Measurements from ENCODE around the gene RASGRF1. TPM values are rescaled to one million over a fixed set of nuclear protein-coding genes. Genes with fewer than 3 reads are reported as not detected.

Gene RASGRF1
- total and polyA plus RNA-seq, 5 experiments from 2014 or later = 0.14 TPM; not detected in 4

DNA sequence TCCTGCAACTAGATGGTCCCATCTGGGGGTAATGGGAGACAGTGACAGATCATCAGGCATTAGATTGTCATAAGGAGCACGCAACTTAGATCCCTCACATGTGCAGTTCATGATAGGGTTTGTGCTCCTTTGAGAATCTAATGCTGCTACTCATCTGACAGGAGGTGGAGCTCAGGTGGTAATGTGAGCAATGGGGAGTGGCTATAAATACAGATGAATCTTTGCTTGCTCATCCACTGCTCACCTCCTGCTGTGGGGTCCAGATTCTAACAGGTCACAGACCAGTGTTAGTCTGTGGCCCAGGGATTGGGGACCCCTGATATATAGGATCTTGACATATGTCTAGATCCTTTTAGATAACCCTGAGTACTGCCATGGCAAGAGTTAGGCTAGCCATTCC, 52.7 kb downstream of the RASGRF1 start:
- Mint-ChIP-seq H3K27me3 (peaks cover 7 to 33% (median 31%) of the 10 kb centered on the region in 5 donors), H3K27ac (no peak overlapping the region), H3K4me1 (no peaks in the 10 kb centered on the region), H3K9me3 (peaks cover 0 to 12% (median 3%) of the 10 kb centered on the region in 9 donors), H3K36me3 (no peaks in the 10 kb centered on the region), H3K4me3 (no peak overlapping the region)
- POLR2A ChIA-PET = no interaction called here
- DNase-seq (no peak), ATAC-seq (no peak)

DNA sequence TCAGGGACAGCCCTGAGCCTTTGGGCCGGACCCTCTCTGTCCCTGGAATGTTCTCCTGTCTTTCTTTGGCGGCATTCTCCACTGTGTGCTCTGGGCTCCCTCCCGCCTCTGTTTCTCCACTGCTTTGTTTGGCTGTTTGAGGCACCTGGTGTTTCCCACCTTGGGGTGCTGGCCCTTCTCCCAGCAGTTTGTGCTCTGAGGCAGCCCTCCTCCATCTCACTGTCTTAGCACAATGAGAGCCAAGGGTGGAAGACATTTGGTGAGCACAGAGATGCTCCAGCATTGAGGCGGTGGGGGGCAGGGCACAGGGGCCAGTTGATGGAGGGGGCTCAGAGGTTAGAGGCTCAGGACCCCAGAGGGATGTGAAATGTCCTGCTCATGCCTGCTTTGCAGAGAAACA, 54.3 kb downstream of the RASGRF1 start:
- POLR2A ChIA-PET = no interaction called here
- Mint-ChIP-seq H3K27me3 (peaks cover 4 to 34% (median 24%) of the 10 kb centered on the region in 5 donors), H3K27ac (peak overlapping the region in 1 of 10 donors; percentile 30), H3K9me3 (peaks cover 0 to 3% (median 0%) of the 10 kb centered on the region in 9 donors), H3K36me3 (no peaks in the 10 kb centered on the region), H3K4me3 (no peak overlapping the region), H3K4me1 (no peaks in the 10 kb centered on the region)
- no peak for ATAC-seq
- DNase-seq = peak in 1 of 10 donors; percentile 57

DNA sequence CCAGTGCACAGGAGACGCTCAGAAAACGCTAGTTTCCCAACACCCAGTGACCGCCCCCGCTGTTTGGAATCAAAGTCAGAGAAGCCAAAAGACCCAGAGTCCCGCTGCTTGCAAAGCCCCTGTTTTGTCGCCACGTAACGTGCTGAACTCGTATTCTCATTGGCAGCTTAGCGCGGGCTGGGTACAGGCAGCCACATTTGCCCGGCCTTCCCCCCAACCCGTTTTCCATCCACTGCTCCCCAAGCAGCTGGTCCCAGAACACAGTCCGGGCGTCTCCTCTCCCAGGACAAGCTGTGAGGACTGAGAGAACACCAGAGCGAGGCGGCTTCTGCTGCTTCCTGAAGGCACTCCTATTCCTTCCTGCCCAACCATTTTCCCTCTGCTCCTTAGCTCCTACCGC, 54.8 kb downstream of the RASGRF1 start:
- Mint-ChIP-seq H3K4me1 (no peaks in the 10 kb centered on the region), H3K27ac (no peak overlapping the region), H3K9me3 (peaks cover 0 to 2% (median 0%) of the 10 kb centered on the region in 9 donors), H3K36me3 (no peaks in the 10 kb centered on the region), H3K27me3 (peaks cover 2 to 35% (median 19%) of the 10 kb centered on the region in 5 donors), H3K4me3 (no peak overlapping the region)
- peak in 1 of 10 donors; percentile 28 for DNase-seq
- POLR2A ChIA-PET = no interaction called here
- ATAC-seq = no peak

DNA sequence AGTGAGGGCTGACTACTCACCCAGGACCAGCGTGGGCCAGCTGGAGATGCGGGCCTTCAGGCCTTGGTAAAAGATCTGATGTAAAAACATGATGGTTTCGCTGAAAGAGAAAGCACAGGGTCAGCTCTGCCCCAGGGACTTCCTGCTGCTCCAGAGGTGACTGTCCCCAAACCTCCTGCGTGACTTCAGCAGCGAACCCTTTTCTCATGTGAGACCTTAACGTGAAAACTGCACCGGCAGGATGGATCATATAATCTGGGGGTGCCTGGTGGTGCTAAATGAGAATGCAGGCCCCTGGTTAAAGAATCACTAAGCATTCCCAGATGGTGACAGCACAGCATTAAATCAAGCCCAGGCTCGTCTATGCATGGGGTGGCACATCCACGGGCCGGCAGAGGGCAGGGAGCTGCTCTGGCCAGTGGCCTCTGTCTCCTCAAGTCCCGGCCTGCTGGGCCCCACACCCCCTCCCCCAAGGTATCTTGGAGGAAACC, 55.4 kb downstream of the RASGRF1 start:
- no peak for ATAC-seq
- H3K27ac Mint-ChIP-seq = no peak overlapping the region
- peak in 1 of 10 donors; percentile 59 for DNase-seq

DNA sequence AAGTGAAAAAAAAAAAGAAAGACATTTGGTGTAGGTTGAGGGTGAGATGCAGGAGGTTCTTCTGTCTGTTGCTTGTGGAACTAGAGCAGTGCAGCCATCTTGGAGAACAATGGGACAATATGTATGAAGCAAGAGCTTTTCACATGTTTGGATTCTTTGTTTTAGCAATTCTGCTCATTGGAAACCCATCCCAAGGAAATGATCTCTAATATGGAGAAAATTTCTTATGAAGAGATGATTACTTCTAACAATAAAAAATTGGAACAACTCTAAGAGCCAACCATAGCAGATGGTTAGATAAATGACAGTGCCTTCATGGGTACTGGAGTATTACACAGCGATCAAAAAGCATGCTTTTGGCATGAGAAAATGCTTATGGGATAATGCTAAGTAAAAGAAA, 56.3 kb downstream of the RASGRF1 start:
- H3K27me3 Mint-ChIP-seq = peaks cover 0 to 25% (median 16%) of the 10 kb centered on the region in 5 donors
- POLR2A ChIA-PET = no interaction called here
- H3K36me3 Mint-ChIP-seq = no peaks in the 10 kb centered on the region
- no peak overlapping the region for H3K4me3 Mint-ChIP-seq
- ATAC-seq (no peak), DNase-seq (no peak)
- H3K4me1 Mint-ChIP-seq = no peaks in the 10 kb centered on the region
- H3K27ac Mint-ChIP-seq = no peak overlapping the region
- H3K9me3 Mint-ChIP-seq = no peaks in the 10 kb centered on the region

More for the DNA sequence above, 55.4 kb downstream of the RASGRF1 start:
- no peaks in the 10 kb centered on the region for H3K4me1 Mint-ChIP-seq
- H3K27me3 Mint-ChIP-seq = peaks cover under 1 to 30% (median 16%) of the 10 kb centered on the region in 5 donors
- H3K36me3 Mint-ChIP-seq = no peaks in the 10 kb centered on the region
- no peaks in the 10 kb centered on the region for H3K9me3 Mint-ChIP-seq
- no peak overlapping the region for H3K4me3 Mint-ChIP-seq
- POLR2A ChIA-PET = no interaction called here

DNA sequence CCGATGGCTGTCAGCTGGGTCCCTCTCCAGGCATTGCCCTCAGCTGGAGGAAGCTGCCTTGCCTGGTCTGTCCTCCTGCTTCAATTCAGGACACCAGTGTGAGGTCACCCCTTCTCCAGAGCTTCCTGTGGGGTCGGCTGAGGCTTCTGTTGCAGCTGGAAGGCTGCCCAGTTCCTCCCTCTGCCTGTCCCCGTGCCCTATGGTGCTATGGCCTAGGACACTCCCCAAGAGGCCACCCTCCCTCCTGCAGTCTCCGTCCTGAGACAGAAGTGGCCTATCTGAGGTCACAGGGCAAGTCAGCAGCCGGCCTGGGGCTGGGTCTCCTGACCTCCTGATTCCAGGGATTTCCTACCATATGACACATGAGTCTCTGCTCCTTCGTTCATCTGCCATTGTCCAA, 57.9 kb downstream of the RASGRF1 start:
- Mint-ChIP-seq H3K27me3 (peaks cover 2 to 25% (median 16%) of the 10 kb centered on the region in 5 donors), H3K36me3 (no peaks in the 10 kb centered on the region), H3K4me3 (no peak overlapping the region), H3K9me3 (no peaks in the 10 kb centered on the region), H3K4me1 (no peaks in the 10 kb centered on the region), H3K27ac (no peak overlapping the region)
- no peak for DNase-seq
- no peak for ATAC-seq
- POLR2A ChIA-PET = no interaction called here

DNA sequence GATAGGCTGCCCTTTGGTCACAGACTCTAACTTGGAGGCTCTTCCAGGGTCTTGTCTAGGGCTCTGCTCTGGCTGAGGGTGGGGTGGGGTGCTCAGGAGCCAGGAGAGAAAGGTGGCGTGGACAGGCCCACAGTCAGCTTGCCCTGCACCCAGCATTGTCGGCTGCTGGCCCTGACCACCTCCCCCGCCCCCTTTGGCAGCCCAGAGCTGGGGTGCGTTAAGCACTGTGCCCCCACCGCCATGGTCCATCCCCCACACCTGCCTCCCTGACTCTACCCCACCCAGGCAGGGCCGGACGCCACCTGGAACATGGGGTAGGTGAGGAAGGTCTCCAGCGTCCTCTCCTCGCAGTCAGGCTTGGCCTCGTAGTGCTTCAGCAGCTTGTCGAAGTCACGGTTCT, 58.8 kb downstream of the RASGRF1 start:
- Mint-ChIP-seq H3K36me3 (no peaks in the 10 kb centered on the region), H3K27ac (no peak overlapping the region), H3K9me3 (no peaks in the 10 kb centered on the region), H3K27me3 (peaks cover 2 to 23% (median 14%) of the 10 kb centered on the region in 5 donors), H3K4me3 (no peak overlapping the region), H3K4me1 (no peaks in the 10 kb centered on the region)
- no peak for DNase-seq
- POLR2A ChIA-PET = no interaction called here
- ATAC-seq = no peak

DNA sequence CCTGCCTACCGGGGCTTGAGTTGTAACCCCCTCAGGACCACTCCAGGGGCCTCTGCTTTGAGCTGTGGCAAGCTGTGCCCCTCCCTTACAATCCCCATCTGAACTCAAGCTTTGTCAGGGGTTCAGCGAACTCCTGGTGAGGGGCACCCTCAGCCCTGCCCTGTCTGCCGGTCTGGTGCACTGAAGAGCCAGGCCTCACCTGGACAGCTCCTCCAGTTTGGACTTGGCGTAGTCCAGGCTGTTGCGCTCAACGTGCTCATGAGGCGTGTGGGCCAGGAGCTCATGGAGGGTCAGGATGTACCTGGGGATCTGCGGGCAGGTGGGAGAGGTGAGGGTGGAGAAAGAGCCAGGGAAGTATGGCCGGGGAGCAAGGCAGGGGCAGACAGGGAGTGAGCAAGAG, 59.4 kb downstream of the RASGRF1 start:
- no peak overlapping the region for H3K4me3 Mint-ChIP-seq
- H3K4me1 Mint-ChIP-seq = no peaks in the 10 kb centered on the region

DNA sequence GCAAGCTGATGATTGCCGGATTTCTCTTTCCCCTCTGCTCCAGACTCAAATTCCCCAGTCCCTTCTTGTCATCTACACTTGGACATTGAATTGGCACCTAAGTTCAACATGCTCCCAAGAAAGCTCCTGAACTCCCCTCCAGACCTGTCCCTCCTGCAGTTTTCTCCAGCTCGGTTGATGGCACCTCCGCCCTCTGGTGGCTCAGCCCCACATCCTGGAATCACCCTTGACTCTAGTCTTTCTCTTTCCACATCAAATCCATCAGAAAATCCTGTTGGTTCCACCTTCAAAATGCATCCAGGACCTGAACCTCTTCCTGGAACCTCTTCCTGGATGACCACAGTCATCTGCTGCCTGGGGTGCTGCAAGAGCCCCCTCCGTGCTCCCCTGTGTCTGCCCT, 60.1 kb downstream of the RASGRF1 start:
- no peak for DNase-seq
- POLR2A ChIA-PET = no interaction called here
- Mint-ChIP-seq H3K27ac (no peak overlapping the region), H3K4me1 (no peaks in the 10 kb centered on the region), H3K4me3 (no peak overlapping the region), H3K36me3 (no peaks in the 10 kb centered on the region), H3K9me3 (peaks cover 0 to 2% (median 0%) of the 10 kb centered on the region in 9 donors), H3K27me3 (peaks cover 2 to 22% (median 9%) of the 10 kb centered on the region in 5 donors)
- no peak for ATAC-seq

More for the DNA sequence above, 59.4 kb downstream of the RASGRF1 start:
- no peak for DNase-seq
- POLR2A ChIA-PET = no interaction called here
- ATAC-seq = no peak
- H3K27ac Mint-ChIP-seq = peak overlapping the region in 1 of 10 donors; percentile 37
- peaks cover 2 to 18% (median 7%) of the 10 kb centered on the region in 5 donors for H3K27me3 Mint-ChIP-seq
- H3K36me3 Mint-ChIP-seq = no peaks in the 10 kb centered on the region
- H3K9me3 Mint-ChIP-seq = no peaks in the 10 kb centered on the region

DNA sequence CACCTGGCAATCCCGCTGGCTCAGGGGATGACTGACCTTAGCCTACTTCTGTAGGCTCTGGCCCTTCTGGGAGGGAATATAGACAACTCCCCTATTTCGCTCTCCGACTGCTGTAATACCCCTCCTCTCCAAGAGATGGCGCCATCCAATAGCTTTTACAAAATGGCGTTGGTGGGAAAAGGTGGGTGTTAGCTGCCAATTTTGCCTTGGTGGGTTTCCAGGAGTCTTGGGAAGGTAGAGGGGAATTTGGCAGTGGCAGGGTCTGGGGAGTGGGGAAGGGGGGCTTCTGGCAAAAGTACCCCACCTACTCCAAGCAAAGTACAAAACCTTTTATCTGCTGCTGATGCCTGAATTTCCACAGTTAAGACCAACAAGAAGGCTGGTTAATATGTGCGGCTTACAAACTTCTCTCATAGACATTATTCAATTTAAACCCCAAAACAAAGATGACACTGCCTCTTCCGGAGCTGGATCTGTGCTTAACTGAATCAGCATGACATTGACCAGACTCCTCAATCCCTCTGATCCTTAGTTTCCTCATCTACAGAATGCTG, 62.1 kb downstream of the RASGRF1 start:
- ATAC-seq (no peak), DNase-seq (no peak)
- H3K27me3 Mint-ChIP-seq = peaks cover 4 to 28% (median 13%) of the 10 kb centered on the region in 5 donors
- peaks cover 0 to 9% (median 0%) of the 10 kb centered on the region in 3 donors for H3K36me3 Mint-ChIP-seq
- POLR2A ChIA-PET = no interaction called here
- H3K9me3 Mint-ChIP-seq = peaks cover 0 to 18% (median 7%) of the 10 kb centered on the region in 9 donors
- H3K27ac Mint-ChIP-seq = no peak overlapping the region
- no peak overlapping the region for H3K4me3 Mint-ChIP-seq
- no peaks in the 10 kb centered on the region for H3K4me1 Mint-ChIP-seq

DNA sequence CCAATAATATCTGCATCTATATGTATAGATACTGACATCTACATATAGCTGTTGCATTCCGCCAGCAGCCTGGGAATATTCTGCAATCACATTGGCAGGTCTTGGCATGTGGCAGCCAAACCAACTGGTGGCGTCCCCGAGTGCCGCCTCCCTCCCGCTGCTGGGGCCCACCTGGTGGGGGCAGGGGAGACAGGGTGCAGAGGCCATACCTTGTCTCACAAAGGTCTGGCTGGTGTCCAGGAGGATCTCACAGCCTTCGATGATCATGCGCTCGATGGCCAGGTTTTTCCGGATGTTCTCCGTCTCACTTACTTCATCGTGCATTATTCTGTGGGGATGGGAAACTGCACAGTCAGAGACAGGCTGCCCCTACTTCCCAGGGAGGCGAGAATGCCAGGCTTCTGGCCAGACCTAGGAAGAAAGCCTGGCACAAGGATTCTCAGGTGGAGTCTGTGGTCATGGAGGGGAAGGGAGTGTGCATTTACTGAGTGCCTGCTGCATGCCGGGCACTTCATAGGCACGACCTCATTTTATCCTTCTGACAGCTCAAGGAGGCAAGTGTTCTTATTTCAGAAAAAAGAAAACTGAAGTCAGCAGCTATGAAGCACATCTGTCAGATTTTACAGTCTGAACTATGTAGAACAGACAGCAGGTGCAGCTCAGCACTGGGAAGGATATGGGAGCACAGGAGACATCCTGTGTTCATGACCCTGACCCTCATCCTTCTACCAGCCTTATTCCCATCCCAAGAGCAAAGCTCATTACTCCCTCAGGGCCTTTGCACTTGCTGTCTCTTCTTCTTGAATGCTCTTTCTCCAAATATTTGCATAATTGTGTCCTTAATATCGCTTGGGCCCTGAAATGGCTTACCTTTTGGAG, 62.8 kb downstream of the RASGRF1 start:
- no peak overlapping the region for H3K4me3 Mint-ChIP-seq
- H3K9me3 Mint-ChIP-seq = peaks cover 0 to 19% (median 7%) of the 10 kb centered on the region in 9 donors
- DNase-seq (no peak), ATAC-seq (no peak)
- H3K27ac Mint-ChIP-seq = no peak overlapping the region
- H3K36me3 Mint-ChIP-seq = peaks cover 0 to 9% (median 0%) of the 10 kb centered on the region in 3 donors
- POLR2A ChIA-PET = no interaction called here
- no peaks in the 10 kb centered on the region for H3K4me1 Mint-ChIP-seq
- peaks cover 3 to 23% (median 15%) of the 10 kb centered on the region in 5 donors for H3K27me3 Mint-ChIP-seq

DNA sequence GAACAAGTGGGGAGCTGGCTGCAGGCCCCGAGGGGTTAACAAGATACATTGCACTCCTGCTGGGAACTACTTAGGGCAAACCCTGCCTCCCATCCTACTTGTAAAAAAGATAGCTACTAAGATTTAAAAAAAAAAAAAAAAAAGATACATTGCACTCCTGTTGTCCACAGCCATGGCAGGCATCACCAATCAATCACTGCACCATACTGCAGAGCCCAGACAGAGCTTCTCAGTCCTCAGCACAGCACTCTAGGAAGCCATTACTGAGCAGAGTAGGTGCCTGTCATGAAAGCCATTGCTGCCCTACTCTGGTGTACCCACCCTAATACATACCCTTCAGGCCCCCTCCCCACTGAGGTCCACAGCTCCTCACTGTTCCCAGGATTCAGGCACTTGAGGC, 64.8 kb downstream of the RASGRF1 start:
- Mint-ChIP-seq H3K4me3 (no peak overlapping the region), H3K4me1 (no peaks in the 10 kb centered on the region), H3K27ac (no peak overlapping the region), H3K36me3 (peaks cover 0 to 9% (median 0%) of the 10 kb centered on the region in 3 donors), H3K9me3 (peaks cover 0 to 19% (median 7%) of the 10 kb centered on the region in 9 donors), H3K27me3 (peaks cover 3 to 19% (median 15%) of the 10 kb centered on the region in 5 donors)
- POLR2A ChIA-PET = no interaction called here
- ATAC-seq (no peak), DNase-seq (no peak)

DNA sequence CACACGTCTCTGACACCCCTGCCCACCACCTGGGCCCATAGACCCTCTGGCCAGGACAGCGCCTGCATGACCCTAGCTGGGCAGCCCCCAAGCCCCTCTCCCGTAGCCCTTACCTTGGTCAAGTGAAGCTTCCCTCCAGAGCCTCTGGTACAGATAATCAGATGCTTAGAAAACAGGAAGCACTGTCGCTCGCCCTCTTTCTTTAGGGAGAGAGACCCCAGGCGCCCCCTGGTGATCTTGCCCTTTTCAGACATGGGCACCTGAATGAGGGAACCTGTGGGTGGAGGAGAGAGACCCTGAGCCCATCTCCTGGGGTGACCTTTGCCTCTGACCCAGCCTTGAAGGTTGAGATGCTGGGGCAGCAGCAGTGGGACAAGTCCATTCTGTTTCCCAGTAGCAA, 65.4 kb downstream of the RASGRF1 start:
- POLR2A ChIA-PET = no interaction called here
- peaks cover 0 to 9% (median 0%) of the 10 kb centered on the region in 3 donors for H3K36me3 Mint-ChIP-seq
- H3K27me3 Mint-ChIP-seq = peaks cover 0 to 19% (median 15%) of the 10 kb centered on the region in 5 donors
- DNase-seq (no peak), ATAC-seq (no peak)
- no peak overlapping the region for H3K4me3 Mint-ChIP-seq
- H3K9me3 Mint-ChIP-seq = peaks cover 0 to 19% (median 7%) of the 10 kb centered on the region in 9 donors
- no peak overlapping the region for H3K27ac Mint-ChIP-seq
- no peaks in the 10 kb centered on the region for H3K4me1 Mint-ChIP-seq

Data from naive thymus-derived CD8-positive, alpha-beta T cell (primary cell).